Measurements from ENCODE around the gene TRPV6.

TRPV6 gene

DNA sequence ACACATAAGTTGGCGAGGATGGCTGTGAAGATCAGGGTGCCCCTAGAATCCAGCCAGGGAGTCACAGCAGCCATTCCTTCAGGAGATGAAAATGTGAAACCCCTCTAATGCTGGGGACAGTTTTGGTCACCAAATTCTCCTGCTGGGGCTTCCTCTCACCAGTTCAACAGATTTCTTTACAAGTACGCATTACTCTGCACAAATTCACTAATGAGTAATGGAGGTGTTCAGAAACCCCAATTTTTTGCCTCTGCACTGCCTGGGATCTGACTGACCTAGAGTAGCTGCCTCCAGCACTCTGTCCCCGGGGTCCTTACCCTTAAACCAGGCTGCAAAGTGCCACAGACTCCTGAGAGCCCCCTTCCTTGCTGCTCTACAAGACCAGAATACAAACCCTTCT lies 31.9 kb upstream of the TRPV6 start:
- in situ Hi-C loops (cut with MboI; ENCODE audit: low pct_unique_long_range_greater_than_20kb, low sequenced_read_pairs, unreplicated experiment) = no loop called here
- no peak for DNase-seq (ENCODE audit: low spot score)
- TF ChIP-seq, protein P1, sequence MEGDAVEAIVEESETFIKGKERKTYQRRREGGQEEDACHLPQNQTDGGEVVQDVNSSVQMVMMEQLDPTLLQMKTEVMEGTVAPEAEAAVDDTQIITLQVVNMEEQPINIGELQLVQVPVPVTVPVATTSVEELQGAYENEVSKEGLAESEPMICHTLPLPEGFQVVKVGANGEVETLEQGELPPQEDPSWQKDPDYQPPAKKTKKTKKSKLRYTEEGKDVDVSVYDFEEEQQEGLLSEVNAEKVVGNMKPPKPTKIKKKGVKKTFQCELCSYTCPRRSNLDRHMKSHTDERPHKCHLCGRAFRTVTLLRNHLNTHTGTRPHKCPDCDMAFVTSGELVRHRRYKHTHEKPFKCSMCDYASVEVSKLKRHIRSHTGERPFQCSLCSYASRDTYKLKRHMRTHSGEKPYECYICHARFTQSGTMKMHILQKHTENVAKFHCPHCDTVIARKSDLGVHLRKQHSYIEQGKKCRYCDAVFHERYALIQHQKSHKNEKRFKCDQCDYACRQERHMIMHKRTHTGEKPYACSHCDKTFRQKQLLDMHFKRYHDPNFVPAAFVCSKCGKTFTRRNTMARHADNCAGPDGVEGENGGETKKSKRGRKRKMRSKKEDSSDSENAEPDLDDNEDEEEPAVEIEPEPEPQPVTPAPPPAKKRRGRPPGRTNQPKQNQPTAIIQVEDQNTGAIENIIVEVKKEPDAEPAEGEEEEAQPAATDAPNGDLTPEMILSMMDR (IDR thresholded peaks at IDR 0.05; ENCODE audit: extremely low read depth, insufficient read depth, missing control alignments) = no peak

DNA sequence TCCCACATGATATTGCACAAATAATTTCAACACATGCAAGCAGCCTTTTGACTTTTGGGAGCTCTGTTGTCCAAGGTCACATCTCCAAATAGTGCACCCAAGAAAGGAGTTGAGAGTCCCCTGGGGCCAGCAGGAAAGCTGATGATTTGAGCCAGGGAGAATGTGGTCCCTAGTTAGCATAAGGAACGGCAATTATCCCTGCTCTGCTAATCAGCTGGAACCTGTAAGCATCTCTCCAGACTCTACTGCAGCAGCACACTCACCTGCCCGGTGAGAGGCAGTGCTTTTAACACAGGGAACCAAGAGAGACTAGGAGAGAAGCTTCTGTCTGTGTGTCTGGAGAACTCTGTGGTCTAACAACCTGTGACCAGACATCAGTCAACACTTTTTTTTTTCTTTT lies 31.0 kb upstream of the TRPV6 start:
- TF ChIP-seq, protein P1 (IDR thresholded peaks at IDR 0.05; ENCODE audit: extremely low read depth, insufficient read depth, missing control alignments) = no peak
- in situ Hi-C loops (cut with MboI; ENCODE audit: low pct_unique_long_range_greater_than_20kb, low sequenced_read_pairs, unreplicated experiment) = no loop called here
- DNase-seq (ENCODE audit: low spot score) = no peak

DNA sequence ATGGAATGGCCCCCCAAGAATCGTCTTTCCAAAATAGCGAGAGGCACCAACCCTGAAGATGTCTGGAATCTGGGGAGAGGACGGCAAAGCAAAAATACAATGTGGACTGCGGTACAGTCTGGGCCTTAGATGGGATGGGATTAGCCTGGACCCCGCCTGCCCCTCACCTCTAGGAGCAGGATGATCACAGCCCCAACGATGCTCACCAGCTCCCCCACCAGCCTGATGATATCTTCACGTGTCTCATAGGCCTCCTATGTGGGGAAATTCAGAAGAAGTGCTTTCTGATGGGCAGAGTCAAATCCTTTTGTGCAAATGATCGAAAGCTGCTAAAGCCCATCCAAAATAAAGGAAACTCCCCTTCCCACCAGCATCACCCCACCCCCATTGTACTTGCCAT lies 29.8 kb upstream of the TRPV6 start:
- in situ Hi-C loops (cut with MboI; ENCODE audit: low pct_unique_long_range_greater_than_20kb, low sequenced_read_pairs, unreplicated experiment) = no loop called here
- TF ChIP-seq, protein P1 (IDR thresholded peaks at IDR 0.05; ENCODE audit: extremely low read depth, insufficient read depth, missing control alignments) = no peak
- no peak for DNase-seq (ENCODE audit: low spot score)

DNA sequence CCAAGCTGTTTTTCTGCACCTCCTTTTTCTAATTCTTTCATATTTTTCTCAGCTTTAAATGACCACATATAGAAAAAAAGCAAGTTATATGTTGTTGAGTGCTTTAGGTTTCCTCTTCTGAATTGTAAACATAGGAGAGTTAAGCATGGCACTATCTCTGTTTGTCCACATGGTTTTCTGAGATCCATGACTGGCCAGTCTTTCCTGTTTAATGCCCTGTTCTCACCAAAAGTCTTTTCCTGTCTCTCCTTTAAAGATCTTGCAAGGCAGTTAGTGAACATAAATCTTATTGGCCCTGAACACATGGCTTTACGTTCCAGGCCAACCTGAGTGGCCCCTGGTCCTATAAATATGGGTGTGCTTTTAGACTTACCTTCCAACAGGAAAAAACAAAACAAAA lies 28.6 kb upstream of the TRPV6 start:
- in situ Hi-C loops (cut with MboI; ENCODE audit: low pct_unique_long_range_greater_than_20kb, low sequenced_read_pairs, unreplicated experiment) = no loop called here
- TF ChIP-seq, protein P1 (IDR thresholded peaks at IDR 0.05; ENCODE audit: extremely low read depth, insufficient read depth, missing control alignments) = no peak
- no peak for DNase-seq (ENCODE audit: low spot score)

DNA sequence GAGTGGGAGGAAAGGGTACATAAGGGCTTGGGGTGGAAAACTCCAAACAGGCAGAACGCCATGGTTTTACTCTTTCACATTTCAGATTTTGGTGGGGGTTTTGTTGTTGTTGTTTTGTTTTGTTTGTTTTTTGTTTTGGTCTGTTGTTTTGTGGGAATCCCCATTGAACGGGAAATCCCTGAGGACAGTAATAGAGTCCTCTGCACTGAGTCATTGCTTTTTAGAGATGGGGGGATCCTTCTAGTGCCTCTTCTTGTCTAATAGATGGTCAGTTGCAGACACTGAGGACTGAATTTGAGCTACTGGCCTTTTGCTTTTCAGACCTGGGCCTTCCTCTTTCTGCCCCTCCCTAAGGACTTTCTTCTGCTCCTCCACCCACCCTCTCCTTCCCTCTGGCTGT lies 28.0 kb upstream of the TRPV6 start:
- TF ChIP-seq, protein P1 (IDR thresholded peaks at IDR 0.05; ENCODE audit: extremely low read depth, insufficient read depth, missing control alignments) = no peak
- no peak for DNase-seq (ENCODE audit: low spot score)
- in situ Hi-C loops (cut with MboI; ENCODE audit: low pct_unique_long_range_greater_than_20kb, low sequenced_read_pairs, unreplicated experiment) = no loop called here

DNA sequence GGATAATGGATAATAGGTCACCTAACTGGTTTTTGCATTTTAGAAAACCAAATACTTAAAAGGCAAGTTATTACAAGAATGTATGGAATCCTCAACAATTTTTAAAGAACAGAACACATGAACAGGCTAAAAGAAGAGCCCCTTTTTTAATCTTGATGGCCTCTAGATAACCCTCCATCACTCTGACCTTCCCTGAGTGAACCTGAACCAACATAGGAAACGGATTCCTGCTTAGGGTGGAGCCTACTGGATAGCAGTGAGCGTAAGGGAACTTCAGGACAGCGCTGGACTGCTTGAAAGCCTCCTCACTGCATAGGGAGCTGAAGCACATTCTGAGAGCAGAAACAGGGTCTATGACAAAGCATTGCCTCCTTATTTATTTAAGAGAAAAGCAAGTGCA lies 27.5 kb upstream of the TRPV6 start:
- no peak for DNase-seq (ENCODE audit: low spot score)
- TF ChIP-seq, protein P1 (IDR thresholded peaks at IDR 0.05; ENCODE audit: extremely low read depth, insufficient read depth, missing control alignments) = no peak
- in situ Hi-C loops (cut with MboI; ENCODE audit: low pct_unique_long_range_greater_than_20kb, low sequenced_read_pairs, unreplicated experiment) = no loop called here

DNA sequence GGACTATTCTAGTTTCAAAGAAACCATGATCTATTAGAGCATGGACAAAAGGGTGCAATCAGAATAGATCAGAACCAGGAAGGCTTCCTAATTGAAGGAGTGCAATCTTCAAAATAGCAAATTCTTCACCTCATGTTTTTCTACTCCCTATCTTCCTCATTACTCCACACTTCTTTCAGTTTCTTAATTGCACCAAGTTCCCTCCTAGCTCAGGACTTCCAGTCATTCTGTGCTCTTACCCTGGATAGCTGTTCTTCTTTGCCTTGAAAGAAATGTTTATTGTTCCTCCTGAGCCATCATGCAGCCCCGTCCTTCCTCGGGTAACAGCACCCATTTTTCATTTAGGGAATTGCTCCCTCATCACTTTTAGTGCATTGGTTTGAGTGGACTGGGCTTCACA lies 24.9 kb upstream of the TRPV6 start:
- no peak for DNase-seq (ENCODE audit: low spot score)
- in situ Hi-C loops (cut with MboI; ENCODE audit: low pct_unique_long_range_greater_than_20kb, low sequenced_read_pairs, unreplicated experiment) = no loop called here
- TF ChIP-seq, protein P1 (IDR thresholded peaks at IDR 0.05; ENCODE audit: extremely low read depth, insufficient read depth, missing control alignments) = no peak
